GM18498 (cell line): ENCODE measurements around the gene PORCN.
"Not testable (repeated sequence)": the region's sequence is repeated elsewhere in the genome, so short reads cannot be mapped to it uniquely, and the experiment has no call there.

Source experiments
- ATAC-seq: cut with Tn5 transposase; IDR thresholded peaks from one replicate; pipeline ENCODE4 v1.9.1; 2021; ENCODE audit warnings: mild to moderate bottlenecking, moderate library complexity; ENCODE audit not compliant: unreplicated experiment

Gene PORCN

DNA sequence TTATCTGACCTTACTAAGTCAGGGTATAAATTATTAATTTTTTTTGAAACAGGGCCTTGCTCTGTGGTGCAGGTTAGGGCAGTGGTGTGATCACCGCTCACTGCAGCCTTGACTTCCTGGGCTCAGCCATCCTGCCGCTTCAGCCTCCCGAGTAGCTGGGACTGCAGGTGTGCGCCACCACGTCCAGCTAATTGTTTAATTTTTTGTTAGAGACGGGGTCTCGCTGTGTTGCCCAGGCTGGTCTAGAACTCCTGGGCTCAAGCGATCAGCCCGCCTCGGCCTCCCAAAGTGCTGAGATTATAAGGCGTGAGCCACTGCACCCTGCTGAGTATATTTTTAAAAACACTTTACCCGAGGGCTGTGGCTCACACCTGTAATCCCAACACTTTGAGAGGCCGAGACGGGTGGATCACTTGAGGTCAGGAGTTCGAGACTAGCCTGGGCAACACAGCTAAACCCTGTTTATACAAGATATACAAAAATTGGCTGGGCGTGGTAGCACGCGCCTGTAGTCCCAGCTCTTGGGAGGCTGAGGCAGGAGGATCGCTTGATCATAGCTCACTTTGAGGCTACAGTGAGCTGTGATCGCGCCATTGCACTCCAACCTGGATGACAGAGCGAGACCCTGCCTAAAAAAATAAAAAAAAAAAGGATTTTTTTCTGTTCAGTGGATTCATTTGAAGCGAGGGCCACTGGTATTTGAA, 30.0 kb downstream of the PORCN start:
- ATAC-seq, result no peak

DNA sequence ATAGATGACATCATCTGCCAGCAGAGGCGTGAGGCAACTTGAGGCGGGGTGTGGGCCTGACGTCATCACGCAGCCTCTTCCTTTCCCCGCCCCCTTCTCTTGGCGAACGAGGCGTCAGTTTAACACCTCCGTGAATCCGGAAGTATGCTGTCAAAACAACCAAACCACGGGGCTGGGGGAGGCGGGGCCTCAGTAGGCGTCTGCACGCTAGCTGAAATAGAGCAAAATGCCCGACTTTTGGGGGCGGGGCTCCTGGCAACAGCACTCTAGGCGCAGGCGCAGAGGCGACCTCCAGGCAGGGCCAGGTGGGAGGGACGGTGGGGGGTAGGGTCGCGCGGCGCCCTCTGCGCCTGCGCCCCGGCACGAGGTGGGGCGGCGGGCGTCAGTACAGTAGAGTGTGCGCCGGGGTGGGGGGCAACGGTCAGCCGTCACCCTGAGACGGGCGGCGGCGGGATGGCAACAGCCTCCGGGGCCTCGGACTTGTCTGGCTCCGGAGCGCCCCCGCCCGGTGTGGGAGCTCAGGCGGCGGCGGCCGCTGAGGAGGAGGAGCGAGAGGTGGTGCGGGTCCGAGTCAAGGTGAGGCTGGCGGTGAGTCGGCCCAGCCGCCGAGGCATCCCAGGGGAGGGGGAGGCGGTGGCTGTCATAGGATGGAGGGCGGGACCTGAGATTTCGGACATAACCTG, 30.7 kb downstream of the PORCN start, which contains the start of gene TBC1D25:
TSS of gene TBC1D25 (plus strand) at position 370 of the 683 bp plus-strand sequence. CDS start at position 454, 84 bp downstream.
- peak; percentile 87 for ATAC-seq

DNA sequence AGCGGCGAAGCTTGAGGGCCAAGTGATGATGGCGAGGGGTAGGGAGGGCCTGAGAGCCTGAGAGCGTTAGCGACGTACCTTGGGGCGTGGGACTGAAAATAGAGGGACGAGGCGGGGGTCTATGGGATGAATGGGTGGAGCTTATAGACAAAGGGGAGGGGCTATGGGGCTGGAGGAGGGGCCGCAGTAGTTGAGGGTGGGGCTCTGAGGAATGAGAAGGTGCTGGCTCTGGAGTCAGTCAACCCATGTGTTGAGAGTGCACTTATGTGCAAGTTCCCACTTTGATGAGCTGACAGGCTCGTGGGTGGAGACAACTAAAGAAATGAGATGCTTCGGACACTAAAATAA, 31.2 kb downstream of the PORCN start:
- ATAC-seq, result peak; percentile 33

DNA sequence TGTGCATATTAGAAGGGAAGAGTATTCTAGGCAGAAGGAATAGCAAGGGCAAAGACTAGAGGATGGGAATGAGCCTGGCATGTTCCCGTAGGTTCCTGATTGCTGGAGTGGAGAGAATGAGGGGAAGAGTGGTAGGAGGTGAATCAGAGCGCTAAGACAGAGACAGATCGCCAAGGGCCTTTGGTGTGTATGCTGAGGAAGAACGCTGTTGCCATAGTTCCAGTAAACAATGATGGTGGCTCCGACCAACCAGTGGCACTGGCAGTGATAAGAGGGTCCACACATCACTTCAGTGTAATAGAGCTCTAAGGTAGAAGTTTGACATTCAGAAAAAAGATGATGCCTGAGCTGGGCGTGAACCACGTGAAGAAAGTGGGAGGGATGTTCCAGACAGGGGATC, 31.7 kb downstream of the PORCN start:
- ATAC-seq, result no peak

DNA sequence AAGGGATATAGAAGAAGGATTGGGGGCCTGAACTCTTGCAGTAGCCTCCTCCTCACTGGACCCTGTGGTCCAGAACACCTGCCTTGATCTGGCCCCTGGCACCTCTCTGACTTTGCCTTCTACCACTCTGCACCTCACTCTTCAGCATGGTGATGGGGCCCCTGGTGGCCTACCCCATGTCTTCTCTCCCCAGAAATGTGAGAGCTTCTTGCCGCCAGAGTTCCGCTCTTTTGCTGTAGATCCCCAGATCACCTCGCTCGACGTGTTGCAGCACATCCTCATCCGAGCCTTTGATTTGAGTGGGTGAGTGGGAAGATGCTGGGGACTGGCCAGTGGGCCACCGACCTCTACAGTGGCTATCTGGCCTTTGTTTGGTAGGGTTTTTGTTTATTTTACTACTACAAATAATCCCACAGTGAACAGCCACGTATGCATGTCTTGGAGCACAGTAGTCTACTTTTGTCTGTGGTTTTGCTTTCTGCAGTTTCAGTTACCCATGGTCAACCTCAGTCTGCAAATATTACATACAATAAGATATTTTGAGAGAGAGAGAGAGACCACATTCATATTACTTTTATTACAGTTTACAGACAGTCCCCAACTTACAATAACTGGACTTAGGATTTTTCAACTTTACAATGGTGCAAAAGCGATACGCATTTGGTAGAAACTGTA, 32.5 kb downstream of the PORCN start:
- ATAC-seq, result peak; percentile 25

DNA sequence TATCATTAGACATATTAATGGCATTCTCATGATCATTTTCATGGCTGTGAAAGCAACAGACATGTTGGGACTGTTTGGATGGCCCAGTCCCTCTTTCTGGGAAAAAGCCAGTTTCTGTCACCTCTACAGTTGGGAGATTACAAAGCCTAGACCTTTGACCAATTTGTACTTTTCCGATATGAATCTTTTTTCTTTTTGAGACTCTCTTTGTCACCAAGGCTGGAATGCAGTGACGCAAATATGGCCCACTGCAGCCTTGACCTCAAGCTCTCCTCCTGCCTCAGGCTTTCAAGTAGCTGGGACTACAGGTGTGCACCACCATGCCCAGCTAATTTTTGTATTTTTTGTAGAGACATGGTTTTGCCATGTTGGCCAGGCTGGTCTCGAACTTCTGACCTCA, 40.1 kb downstream of the PORCN start:
- ATAC-seq, result no peak

DNA sequence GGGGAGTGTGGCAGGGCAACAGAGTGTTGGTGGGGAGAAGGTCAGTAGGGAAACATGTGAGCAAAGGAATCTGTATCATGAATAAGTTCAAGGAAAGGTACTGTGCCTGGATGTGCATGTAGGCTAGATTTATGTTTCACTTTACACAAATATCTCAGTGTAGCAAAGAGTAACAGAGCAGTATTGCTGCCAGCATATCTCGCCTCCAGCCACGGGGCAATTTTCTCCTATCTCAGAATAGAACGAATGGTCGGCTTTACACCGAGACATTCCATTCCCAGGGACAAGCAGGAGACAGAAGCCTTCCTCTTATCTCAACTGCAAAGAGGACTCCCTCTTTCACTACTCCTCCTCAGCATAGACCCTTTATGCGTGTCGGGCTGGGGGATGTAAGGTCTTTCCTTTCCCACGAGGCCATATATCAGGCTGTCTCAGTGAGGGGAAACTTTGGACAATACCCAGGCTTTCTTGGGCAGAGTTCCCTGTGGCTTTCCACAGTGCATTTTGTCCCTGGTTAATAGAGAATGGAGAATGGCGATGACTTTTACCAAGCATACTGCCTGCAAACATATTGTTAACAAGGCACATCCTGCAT, 47.0 kb downstream of the PORCN start:
- ATAC-seq, result not testable (repeated sequence)

DNA sequence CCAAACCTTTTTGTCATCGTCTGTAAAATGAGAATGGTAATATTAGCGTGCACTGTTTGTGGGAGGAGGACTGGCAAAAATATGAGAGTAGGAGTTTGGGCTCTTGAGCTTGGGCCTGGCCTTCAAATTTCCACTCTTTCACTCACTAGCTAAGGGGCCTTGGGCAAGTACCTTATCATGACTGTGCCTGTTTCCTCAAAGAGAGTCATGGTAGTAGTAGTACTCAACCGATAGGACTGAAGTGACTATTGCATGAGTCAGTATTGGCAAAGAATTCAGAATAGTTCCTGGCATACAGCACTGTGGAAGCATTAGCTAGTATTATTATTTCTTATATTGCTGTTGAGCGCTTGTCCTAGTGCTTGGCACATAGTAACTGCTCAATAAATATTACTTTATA, 49.5 kb downstream of the PORCN start:
- ATAC-seq, result no peak

DNA sequence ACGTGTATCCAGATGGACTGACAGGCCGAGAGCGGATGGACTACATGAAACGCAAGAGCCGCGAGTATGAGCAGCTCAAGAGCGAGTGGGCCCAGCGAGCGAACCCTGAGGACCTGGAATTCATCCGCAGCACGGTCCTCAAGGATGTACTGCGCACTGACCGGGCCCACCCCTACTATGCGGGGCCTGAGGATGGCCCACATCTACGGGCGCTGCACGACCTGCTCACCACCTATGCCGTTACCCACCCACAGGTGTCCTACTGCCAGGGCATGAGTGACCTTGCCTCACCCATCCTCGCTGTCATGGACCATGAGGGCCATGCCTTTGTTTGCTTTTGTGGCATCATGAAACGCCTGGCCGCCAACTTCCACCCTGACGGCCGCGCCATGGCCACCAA, 50.8 kb downstream of the PORCN start:
- no peak for ATAC-seq

DNA sequence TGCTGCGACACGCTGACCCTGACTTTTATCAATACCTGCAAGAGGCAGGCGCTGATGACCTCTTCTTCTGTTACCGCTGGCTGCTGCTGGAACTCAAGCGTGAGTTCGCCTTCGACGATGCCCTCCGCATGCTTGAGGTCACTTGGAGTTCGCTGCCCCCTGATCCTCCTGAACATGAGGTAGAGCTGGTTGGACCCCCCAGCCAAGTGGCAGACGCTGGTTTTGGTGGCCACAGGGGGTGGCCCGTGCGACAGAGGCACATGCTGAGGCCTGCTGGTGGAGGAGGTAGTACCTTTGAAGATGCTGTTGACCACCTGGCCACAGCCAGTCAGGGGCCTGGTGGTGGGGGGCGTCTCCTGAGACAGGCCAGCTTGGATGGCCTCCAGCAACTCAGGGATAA, 51.3 kb downstream of the PORCN start:
- no peak for ATAC-seq

DNA sequence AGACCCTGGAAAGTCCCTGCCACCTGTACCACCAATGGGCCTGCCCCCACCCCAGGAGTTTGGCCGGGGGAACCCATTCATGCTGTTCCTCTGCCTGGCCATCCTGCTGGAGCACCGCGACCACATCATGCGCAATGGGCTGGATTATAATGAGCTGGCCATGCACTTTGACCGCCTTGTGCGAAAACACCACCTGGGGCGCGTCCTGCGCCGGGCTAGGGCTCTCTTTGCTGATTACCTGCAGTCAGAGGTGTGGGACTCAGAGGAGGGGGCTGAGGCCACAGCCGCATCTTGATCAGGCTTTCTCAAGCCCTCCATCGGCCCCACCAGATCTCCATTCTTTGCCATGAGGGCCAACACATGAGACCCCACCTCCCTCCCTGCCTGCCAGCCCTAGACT, 51.9 kb downstream of the PORCN start:
- no peak for ATAC-seq

DNA sequence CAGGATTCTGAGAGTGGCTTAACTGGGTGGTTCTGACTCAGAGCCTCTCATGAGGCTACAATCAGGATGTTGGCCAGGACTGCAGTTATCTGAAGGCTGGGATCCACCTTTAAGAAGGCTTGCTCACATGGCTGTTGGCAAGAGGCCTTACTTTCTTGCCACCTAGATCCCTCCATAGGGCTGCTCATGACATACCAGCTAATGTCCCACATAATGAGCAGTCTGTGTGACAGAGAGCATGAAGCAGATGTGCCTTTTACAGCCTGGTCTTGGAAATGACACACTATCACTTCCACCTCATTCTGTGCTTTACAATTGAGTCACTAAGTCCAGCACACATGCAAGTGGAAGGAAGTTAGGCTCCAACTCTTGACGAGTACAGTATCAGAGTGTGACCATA, 61.2 kb downstream of the PORCN start:
- ATAC-seq, result no peak
